HepG2 (cell line): Measurements from ENCODE around the gene TGM1. TPM values are rescaled to one million over a fixed set of nuclear protein-coding genes. Genes with fewer than 3 reads are reported as not detected.
A peak's percentile ranks its signal among the peaks of the same experiment; 100 is the strongest.

ENCODE experiments used
- ARNT2 ChIP-seq: sonication (generic); formaldehyde crosslinking; IDR thresholded peaks from 2 replicates; pipeline ENCODE4 v1.8.0; 2022; ENCODE audit warnings: mild to moderate bottlenecking, low read depth, missing genetic modification reagents, moderate library complexity
- GFI1 ChIP-seq: sonication (generic); formaldehyde crosslinking; IDR thresholded peaks from 2 replicates; pipeline ENCODE4 v1.5.0; 2020; ENCODE audit warnings: missing genetic modification reagents, mild to moderate bottlenecking, borderline replicate concordance
- HDAC2 ChIP-seq: sonication (generic); formaldehyde crosslinking; IDR thresholded peaks from 2 replicates; pipeline ENCODE4 v1.4.0; 2020; ENCODE audit warnings: missing genetic modification reagents
- KLF13 ChIP-seq: sonication (generic); formaldehyde crosslinking; IDR thresholded peaks from 2 replicates; pipeline ENCODE4 v1.4.0; 2020; ENCODE audit warnings: mild to moderate bottlenecking, missing genetic modification reagents
- MTF1 ChIP-seq: sonication (generic); formaldehyde crosslinking; IDR thresholded peaks from 2 replicates; pipeline ENCODE4 v1.5.0; 2020; ENCODE audit warnings: missing genetic modification reagents
- NR3C1 ChIP-seq: sonication (generic); formaldehyde crosslinking; IDR thresholded peaks from 2 replicates; pipeline ENCODE4 v1.4.0; 2020; ENCODE audit warnings: missing genetic modification reagents
- NRL ChIP-seq: sonication (generic); formaldehyde crosslinking; IDR thresholded peaks from 2 replicates; pipeline ENCODE4 v1.5.0; 2020; ENCODE audit warnings: missing genetic modification reagents, mild to moderate bottlenecking, moderate library complexity, borderline replicate concordance
- RBFOX2 ChIP-seq: fragments of 200-400 bp; formaldehyde crosslinking; IDR thresholded peaks from 2 replicates; pipeline ENCODE4 v1.6.1; 2017; ENCODE audit warnings: low read depth, mild to moderate bottlenecking, low read length
- TEAD2 ChIP-seq: sonication (generic); formaldehyde crosslinking; IDR thresholded peaks from 2 replicates; pipeline ENCODE4 v1.9.0; 2021; ENCODE audit warnings: missing genetic modification reagents
- ZBTB7B ChIP-seq: sonication (generic); formaldehyde crosslinking; IDR thresholded peaks from 2 replicates; pipeline ENCODE4 v1.4.0; 2020; ENCODE audit warnings: missing genetic modification reagents
- ZKSCAN5 ChIP-seq: sonication (generic); formaldehyde crosslinking; IDR thresholded peaks from 2 replicates; pipeline ENCODE4 v1.5.1; 2020; ENCODE audit warnings: mild to moderate bottlenecking, missing genetic modification reagents
- ZNF383 ChIP-seq: sonication (generic); formaldehyde crosslinking; IDR thresholded peaks from 2 replicates; pipeline ENCODE4 v1.4.0; 2020; ENCODE audit warnings: missing genetic modification reagents, mild to moderate bottlenecking, borderline replicate concordance
- ZNF550 ChIP-seq: sonication (generic); formaldehyde crosslinking; IDR thresholded peaks from 2 replicates; pipeline ENCODE4 v1.4.0; 2020; ENCODE audit warnings: mild to moderate bottlenecking, missing genetic modification reagents, borderline replicate concordance
- ZNF563 ChIP-seq: sonication (generic); formaldehyde crosslinking; IDR thresholded peaks from 2 replicates; pipeline ENCODE4 v1.8.0; 2022; ENCODE audit warnings: mild to moderate bottlenecking, moderate library complexity, missing genetic modification reagents
- ZNF569 ChIP-seq: sonication (generic); formaldehyde crosslinking; IDR thresholded peaks from 2 replicates; pipeline ENCODE4 v1.5.0; 2020; ENCODE audit warnings: mild to moderate bottlenecking, missing genetic modification reagents, moderate library complexity, borderline replicate concordance
- ZNF746 ChIP-seq: sonication (generic); formaldehyde crosslinking; IDR thresholded peaks from 2 replicates; pipeline ENCODE4 v1.8.0; 2022; ENCODE audit warnings: mild to moderate bottlenecking, missing genetic modification reagents
- ZNF816 ChIP-seq: sonication (generic); formaldehyde crosslinking; IDR thresholded peaks from 2 replicates; pipeline ENCODE4 v1.8.0; 2022; ENCODE audit warnings: missing genetic modification reagents, mild to moderate bottlenecking, borderline replicate concordance
- polyA plus RNA-seq, 8 experiments: library from polyadenylated mRNA; depleted of rRNA in 3 of 8; stranded (reverse) in 7 of 8; unstranded in 1 of 8; fragments of >200 nt; fragmentation: Illumina TruSeq in 4 of 8; extraction: Trizol in 4 of 8; gene quantifications; 2 replicates each; pipeline versions ENCODE4 v1.2.1 to v1.2.3, GENCODE V29; 2011 to 2016; ENCODE audit warnings: low read depth in 4 of 8, missing spikeins in 1 of 8, mixed read lengths in 1 of 8; ENCODE audit not compliant: insufficient read depth in 1 of 8
- total RNA-seq, 5 experiments: library from RNA; depleted of rRNA; stranded (reverse); fragments of >200 nt; fragmentation: Illumina TruSeq; extraction: Trizol; gene quantifications; 2 replicates each; pipeline ENCODE4 v1.2.3, GENCODE V29; 2016; ENCODE audit warnings: low read depth in 1 of 5
- TF ChIP-seq, protein P1 (sequence below): IDR thresholded peaks from 2 replicates; pipeline ENCODE4 v1.6.1; 2016
- TF ChIP-seq, protein P2 (sequence below): sonication (generic); formaldehyde crosslinking; IDR thresholded peaks from 2 replicates; pipeline ENCODE4 v1.4.0; 2020; ENCODE audit warnings: missing genetic modification reagents, borderline replicate concordance
- TF ChIP-seq, protein P3 (sequence below): sonication (generic); formaldehyde crosslinking; IDR thresholded peaks from 2 replicates; pipeline ENCODE4 v1.5.0; 2020; ENCODE audit warnings: mild to moderate bottlenecking, missing genetic modification reagents
- TF ChIP-seq, protein P4 (sequence below): sonication (generic); formaldehyde crosslinking; IDR thresholded peaks from 2 replicates; pipeline ENCODE4 v1.9.0; 2021; ENCODE audit warnings: missing genetic modification reagents, mild to moderate bottlenecking, borderline replicate concordance
- TF ChIP-seq, protein P5 (sequence below): sonication (generic); formaldehyde crosslinking; IDR thresholded peaks from 2 replicates; pipeline ENCODE4 v1.4.0; 2020; ENCODE audit warnings: low read depth, mild to moderate bottlenecking, missing genetic modification reagents

The TGM1 gene
- total and polyA plus RNA-seq, 2 of the 13 experiments (the other 11 are each of a cell fraction or from before 2014, with no cell fraction given) = 3.2 to 10.6 TPM

DNA sequence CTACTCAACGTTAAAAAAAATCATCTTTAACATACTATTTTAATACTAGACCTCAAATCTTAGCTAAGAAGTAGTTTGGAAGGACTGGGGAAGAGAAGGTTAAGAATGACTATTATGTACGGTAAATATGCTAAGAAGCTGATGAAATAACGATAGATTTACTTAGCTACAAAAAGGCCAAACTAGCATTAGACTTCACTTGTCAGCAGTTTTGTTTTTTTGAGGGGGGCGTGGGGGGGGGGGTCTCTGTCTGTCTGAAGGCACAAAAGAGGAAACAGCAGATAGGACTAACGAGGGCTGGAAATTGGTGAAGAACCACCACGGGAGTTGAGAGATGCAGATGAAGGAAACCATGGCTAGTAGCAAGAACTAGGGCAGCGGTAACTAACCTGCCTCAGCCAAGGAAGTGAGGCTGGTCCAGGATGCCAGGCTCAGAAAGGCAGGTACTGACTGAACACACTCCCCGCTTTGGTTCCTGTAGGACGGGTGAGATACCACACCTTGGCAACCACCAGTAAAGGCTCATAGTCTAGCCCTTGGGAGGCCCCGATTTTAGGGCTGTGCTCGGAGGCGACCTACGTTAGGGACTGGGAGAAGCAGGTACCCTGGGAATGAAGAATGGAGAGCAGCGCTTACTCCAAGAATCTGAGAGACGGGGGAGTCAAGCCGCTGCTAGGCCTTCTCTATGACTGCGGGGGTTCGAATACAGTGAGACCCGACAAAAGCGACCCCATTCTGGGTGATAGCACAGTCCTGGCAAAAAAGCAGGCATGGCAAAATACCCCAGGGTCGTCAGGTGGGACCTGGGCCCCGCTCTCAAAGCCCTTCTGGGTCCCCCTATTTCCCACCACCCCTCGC lies 31.5 kb downstream of the TGM1 start (continued):
- TF ChIP-seq NR3C1 (CRISPR knock-in tag) = no peak
- no peak for TF ChIP-seq ZNF746
- TF ChIP-seq, protein P1, sequence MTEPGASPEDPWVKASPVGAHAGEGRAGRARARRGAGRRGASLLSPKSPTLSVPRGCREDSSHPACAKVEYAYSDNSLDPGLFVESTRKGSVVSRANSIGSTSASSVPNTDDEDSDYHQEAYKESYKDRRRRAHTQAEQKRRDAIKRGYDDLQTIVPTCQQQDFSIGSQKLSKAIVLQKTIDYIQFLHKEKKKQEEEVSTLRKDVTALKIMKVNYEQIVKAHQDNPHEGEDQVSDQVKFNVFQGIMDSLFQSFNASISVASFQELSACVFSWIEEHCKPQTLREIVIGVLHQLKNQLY (CRISPR knock-in tag) = peak; percentile 49; the same call in 1 of the 2 replicates
- TF ChIP-seq, protein P2, sequence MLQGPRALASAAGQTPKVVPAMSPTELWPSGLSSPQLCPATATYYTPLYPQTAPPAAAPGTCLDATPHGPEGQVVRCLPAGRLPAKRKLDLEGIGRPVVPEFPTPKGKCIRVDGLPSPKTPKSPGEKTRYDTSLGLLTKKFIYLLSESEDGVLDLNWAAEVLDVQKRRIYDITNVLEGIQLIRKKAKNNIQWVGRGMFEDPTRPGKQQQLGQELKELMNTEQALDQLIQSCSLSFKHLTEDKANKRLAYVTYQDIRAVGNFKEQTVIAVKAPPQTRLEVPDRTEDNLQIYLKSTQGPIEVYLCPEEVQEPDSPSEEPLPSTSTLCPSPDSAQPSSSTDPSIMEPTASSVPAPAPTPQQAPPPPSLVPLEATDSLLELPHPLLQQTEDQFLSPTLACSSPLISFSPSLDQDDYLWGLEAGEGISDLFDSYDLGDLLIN (CRISPR knock-in tag) = peak; percentile 71; the same call in 1 of the 2 replicates
- peak; percentile 18; the same call in 1 of the 2 replicates for TF ChIP-seq ARNT2 (CRISPR knock-in tag)
- TF ChIP-seq ZNF550 (CRISPR knock-in tag) = 0 out of 2 replicates have a peak, but pooled peaks have one; percentile 63
- 0 out of 2 replicates have a peak, but pooled peaks have one; percentile 7 for TF ChIP-seq ZNF569 (CRISPR knock-in tag)
- 0 out of 2 replicates have a peak, but pooled peaks have one; percentile 22 for TF ChIP-seq ZNF816 (CRISPR knock-in tag)
- TF ChIP-seq, protein P3, sequence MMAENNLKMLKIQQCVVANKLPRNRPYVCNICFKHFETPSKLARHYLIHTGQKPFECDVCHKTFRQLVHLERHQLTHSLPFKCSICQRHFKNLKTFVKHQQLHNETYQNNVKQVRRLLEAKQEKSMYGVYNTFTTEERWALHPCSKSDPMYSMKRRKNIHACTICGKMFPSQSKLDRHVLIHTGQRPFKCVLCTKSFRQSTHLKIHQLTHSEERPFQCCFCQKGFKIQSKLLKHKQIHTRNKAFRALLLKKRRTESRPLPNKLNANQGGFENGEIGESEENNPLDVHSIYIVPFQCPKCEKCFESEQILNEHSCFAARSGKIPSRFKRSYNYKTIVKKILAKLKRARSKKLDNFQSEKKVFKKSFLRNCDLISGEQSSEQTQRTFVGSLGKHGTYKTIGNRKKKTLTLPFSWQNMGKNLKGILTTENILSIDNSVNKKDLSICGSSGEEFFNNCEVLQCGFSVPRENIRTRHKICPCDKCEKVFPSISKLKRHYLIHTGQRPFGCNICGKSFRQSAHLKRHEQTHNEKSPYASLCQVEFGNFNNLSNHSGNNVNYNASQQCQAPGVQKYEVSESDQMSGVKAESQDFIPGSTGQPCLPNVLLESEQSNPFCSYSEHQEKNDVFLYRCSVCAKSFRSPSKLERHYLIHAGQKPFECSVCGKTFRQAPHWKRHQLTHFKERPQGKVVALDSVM (CRISPR knock-in tag) = no peak; the same call in 1 of the 2 replicates
- no peak for TF ChIP-seq NRL (CRISPR knock-in tag)
- TF ChIP-seq ZNF563 = 0 out of 2 replicates have a peak, but pooled peaks have one; percentile 23
- peak; percentile 65; the same call in 1 of the 2 replicates for TF ChIP-seq KLF13 (CRISPR knock-in tag)
- peak; percentile 79 for TF ChIP-seq GFI1 (CRISPR knock-in tag)
- TF ChIP-seq ZNF383 (CRISPR knock-in tag) = peak; percentile 64; the same call in 1 of the 2 replicates
- TF ChIP-seq TEAD2 = no peak
- 0 out of 2 replicates have a peak, but pooled peaks have one; percentile 15 for TF ChIP-seq HDAC2 (CRISPR knock-in tag)
- no peak for TF ChIP-seq ZKSCAN5 (CRISPR knock-in tag)
- no peak for TF ChIP-seq MTF1 (CRISPR knock-in tag)
- TF ChIP-seq ZBTB7B = peak; percentile 52; the same call in 1 of the 2 replicates
- TF ChIP-seq, protein P4, sequence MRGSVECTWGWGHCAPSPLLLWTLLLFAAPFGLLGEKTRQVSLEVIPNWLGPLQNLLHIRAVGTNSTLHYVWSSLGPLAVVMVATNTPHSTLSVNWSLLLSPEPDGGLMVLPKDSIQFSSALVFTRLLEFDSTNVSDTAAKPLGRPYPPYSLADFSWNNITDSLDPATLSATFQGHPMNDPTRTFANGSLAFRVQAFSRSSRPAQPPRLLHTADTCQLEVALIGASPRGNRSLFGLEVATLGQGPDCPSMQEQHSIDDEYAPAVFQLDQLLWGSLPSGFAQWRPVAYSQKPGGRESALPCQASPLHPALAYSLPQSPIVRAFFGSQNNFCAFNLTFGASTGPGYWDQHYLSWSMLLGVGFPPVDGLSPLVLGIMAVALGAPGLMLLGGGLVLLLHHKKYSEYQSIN (CRISPR knock-in tag) = 0 out of 2 replicates have a peak, but pooled peaks have one; percentile 14
- peak; percentile 62 for TF ChIP-seq RBFOX2
- TF ChIP-seq, protein P5, sequence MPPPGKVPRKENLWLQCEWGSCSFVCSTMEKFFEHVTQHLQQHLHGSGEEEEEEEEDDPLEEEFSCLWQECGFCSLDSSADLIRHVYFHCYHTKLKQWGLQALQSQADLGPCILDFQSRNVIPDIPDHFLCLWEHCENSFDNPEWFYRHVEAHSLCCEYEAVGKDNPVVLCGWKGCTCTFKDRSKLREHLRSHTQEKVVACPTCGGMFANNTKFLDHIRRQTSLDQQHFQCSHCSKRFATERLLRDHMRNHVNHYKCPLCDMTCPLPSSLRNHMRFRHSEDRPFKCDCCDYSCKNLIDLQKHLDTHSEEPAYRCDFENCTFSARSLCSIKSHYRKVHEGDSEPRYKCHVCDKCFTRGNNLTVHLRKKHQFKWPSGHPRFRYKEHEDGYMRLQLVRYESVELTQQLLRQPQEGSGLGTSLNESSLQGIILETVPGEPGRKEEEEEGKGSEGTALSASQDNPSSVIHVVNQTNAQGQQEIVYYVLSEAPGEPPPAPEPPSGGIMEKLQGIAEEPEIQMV (CRISPR knock-in tag) = peak; percentile 12; the same call in 1 of the 2 replicates
